HTR-8/SVneo (cell line): Measurements from ENCODE around the gene NBPF1.
"Not testable (repeated sequence)": the region's sequence is repeated elsewhere in the genome, so short reads cannot be mapped to it uniquely, and the experiment has no call there.

Source experiments
- DNase-seq: peaks from one replicate; pipeline ENCODE4 v3.0.0; 2011; ENCODE audit warnings: low spot score, mixed read lengths; ENCODE audit not compliant: insufficient read length
- FAIRE-seq: peaks from 2 replicates; lab custom pipeline; 2011; peaks lifted over from hg19 to GRCh38; lab: Jason Lieb, UNC

Gene NBPF1

DNA sequence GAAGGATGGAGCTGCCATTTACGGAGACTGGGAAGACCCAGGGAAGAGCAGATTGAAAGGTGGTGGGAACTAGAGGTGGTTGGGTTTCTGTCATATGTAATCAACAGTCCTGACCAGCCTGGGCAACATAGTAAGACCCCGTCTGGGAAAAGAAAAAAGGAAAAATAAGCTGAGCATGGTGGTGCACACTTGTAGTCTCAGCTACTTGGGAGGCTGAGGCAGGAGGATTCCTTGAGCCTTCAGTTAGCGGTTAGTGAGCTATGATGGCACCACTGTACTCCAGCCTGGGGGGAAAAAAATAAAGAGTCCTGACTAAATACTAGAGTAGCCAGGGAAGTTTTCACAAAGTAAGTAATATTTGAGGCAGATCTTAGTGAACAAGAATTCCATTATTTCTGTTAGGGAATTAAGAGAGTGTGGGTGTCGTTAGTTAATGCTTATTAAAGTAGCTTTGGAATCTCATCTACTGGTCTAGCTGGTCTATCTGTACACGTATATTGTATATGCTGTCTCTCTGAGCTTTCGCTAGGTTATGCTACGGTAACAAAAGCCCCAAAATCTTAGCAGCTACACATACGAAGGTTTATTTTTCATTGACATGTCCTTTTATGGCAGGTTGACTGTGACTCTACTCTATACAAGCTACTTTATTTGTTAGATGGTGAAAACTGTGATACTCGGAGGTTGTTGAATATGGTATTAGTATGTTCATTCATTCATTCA lies 4.4 kb downstream of the NBPF1 start:
- no peak for DNase-seq
- no peak for FAIRE-seq

DNA sequence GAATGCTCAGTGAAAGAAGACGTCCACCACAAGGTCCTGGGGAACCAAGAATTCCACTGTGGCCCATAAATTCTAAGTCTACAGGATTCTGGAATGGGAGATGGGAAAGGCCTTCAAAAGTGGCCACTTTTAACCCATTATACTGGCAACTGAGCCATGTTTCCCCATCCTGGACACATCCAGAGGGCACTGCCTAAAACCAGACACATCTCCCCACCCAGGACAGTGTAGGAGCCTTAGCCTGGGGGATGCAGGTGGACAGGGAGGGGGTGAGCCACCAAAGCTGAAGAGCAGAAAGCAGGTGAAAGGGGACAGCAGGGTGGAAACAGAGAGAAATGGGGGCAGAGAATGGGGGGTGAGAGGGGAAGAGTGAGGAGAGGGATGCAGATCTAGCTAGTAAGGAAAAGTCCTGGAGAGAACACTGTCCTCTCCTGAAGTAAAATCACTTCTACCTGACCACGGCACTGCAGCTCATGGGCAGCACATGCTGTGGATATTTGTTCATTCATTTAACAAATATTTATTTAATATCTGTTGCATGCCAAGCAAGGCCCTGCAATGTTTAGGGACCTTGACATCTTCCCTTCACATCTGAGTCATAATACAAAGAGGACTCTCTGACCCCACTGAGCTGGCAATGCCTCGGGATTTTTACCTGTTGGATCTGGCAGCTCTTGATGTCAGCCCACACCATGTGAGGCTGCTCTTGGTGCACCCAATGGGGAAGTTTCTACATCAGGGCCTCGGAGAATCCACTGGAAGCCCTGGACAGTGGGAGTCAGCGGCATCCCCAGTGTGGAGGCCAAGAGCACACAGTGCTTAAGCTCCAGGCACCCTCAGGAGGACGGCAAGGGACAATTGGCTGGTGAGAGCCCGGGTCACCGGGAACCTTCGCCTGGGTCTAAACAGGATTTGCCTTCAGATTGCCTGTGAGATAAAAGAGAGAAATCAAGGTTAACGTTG lies 5.2 kb downstream of the NBPF1 start:
- FAIRE-seq, DNase-seq: not testable (repeated sequence)

DNA sequence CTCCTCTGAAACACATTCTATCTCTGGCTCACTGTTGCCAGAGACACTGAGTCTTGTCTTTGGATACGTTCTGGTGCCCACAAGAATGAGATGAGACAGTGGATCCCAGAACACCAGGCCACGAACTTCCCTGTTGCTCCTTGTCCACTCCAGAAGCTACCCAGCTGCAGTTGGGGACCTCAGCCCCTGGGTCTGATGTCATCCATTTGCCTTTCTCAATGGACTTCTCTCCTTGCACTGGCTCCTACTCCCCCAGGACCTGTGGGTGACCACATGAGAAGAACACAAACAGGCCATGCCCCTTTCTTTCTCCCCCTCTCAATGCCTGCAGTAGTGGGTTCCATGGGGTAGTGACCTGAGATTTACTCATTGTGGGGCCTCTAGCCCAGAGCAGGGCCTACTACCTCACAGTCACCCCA lies 5.9 kb downstream of the NBPF1 start:
- no peak for FAIRE-seq
- DNase-seq: no peak

DNA sequence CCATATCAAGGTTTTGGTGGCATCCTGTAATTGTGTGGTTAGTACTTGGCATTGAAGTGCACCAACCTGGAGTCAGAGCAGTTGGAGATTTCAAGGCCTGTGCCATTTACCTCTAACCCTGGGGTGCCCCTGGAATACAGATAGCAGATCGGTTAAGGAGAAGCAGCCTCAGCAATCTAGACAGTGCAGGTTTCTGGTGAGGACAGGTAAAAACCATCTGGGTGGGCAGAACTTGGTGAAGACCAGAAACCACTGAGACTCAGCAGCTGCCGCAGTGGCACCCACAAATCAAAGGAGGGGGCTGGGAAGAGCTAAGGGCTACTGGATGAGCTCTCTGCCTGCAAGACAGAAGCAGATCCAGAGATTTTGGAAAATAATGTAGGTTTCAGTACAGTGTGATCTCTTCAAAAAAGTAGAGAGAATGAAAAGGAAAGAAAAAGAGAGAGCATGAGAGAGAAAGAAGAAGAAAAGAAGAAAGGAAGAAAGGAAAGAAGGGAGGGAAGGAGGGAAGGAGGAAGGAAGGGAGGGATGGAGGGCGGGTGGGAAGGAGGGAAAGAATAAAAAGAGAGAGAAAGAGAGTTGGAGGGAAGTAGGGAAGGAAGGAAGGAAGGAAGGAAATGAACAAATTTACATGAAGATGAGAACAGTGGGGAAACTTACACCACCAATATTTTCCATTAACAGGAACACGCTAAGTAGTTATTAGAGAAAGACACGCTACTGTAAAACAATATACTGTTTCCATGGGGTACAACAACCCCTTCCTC lies 6.5 kb downstream of the NBPF1 start:
- not testable (repeated sequence) for DNase-seq, FAIRE-seq

DNA sequence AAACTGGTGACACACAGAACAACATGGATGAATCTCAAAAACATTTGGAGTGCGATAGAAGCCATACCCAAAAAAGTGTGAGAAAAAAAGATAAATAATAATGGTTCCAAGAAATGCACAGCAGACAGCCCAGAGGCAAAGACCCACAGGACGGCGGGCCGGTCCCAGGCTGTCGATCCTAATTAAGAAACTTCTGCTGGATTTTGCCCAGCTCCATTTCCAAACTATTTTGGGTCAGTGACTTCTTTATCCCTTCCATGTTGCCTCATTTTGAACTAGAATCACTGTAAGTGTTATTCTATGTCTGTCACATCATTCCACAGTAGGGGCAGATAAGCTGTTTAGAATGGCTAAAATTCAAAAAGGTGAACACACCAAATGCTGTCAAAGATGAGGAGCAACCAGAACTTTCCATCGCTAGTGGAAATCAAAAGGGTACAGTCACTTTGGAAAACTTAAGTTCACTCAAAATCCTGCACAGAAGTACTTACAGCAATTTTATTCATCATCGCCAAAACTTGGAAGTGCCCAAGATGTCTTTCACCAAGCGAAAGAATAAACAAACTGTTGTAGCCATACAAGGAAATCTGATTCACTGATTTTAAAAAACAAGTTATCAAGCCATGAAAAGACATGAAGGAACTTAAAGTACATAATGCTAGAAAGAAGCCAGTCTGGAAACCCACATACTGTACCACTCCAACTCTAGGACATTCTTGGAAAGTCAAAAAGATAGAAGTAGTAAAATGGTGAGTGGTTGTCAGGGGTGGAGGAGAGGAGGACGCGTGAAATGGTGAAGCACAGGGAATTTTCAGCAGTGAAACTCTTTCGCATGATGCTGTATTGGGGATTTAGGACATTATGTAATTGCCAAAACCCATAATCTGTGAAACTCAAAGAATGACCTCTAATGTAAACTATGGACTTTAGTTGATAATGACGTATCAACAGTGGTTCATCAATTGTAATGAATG lies 7.5 kb downstream of the NBPF1 start:
- no peak for DNase-seq
- FAIRE-seq: no peak

DNA sequence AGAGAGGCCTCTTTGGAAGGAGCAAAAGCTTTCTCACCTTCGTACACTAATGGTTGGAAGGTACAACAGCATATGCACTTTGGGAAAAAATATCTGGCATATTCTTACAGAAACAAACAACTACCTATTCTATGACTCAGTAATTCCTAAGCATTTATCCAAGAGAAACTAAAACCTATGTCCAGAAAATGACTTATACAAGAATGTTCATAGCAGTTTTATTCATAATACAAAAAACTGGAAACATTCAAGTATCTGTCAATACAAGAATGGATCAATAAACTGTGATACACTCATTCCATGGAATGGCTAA lies 8.2 kb downstream of the NBPF1 start:
- FAIRE-seq (no peak), DNase-seq (no peak)

DNA sequence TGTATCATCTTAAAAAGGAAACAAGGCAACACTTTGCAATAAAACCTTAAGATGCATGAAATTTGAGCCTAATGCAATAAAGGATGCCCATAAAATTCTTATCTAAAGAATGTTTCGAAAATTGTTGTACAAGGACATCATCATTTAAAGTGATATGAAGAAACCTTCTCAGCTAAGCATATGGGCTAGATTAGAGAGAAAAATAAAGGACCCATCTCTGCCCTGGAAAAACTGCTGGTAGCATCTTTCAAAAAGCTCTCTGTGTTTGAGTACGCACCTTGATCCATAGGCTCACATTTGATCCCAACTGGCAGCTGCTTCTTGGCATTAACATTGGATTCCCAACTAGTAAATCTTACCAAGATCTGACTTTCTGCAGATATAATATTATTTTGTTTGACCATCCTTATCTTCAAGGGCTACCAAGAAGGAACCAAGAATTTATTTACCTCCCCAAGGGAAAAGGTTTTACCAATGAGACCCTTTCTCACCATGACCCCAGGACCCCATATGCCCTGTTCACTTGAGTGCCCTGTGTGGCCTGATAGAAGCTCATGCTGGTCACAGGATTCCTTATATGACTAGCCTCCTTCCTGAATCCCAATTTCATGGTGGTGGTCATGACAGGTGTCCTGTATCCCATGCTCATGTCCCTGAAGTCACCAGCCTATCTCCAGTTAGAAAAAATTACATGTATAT lies 8.7 kb downstream of the NBPF1 start:
- FAIRE-seq, DNase-seq: not testable (repeated sequence)

DNA sequence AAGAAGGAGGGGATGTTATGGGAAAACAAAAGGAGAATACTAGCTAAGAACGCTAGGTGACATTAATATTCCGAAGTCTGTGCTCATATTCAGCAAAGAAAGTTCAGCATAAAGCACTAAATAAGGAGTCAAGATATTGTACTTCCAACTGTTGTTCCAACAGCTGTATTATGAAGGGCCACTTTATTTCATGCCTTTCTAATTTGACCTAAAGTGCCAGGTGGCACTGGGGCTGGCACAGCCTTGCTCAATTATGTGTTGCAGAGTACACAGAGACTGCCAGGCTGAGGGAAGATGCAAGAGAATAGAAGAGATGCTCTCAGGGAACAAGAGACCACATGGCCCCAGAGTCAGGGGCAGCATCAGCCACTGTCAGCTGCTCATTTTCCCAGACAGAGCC lies 9.7 kb downstream of the NBPF1 start:
- not testable (repeated sequence) for DNase-seq, FAIRE-seq

DNA sequence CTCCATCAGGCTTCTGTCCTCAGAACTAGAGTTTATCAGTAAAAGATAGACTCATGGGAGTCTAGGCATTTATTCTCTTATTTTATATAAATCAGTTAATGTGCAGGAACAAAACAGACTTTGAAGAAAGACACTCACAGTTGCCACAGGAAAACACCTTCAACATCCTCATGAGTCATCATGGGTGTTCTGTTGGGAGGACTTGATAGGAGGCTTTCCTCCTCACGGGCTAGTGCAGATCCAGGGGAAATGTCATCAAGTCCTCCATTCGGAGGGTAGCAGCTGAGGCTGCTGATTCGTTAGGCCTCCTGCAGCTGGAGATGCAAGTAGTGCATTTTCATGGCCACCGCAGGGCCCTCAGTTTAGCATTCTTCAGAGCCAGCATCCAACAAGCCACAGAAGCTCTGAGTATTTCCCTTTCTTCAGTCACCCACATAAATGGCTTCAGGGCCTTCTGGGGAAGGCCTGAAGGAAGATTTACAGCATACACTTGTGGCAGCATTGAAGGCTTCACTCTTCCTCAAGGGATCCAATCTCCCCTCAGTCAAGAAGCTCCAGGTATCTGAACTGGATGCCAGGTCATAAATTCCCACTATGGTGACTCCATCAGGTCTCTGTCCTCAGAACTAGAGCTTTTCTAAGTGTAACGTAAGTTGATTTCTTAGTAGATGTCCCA lies 10.9 kb downstream of the NBPF1 start:
- not testable (repeated sequence) for FAIRE-seq, DNase-seq

DNA sequence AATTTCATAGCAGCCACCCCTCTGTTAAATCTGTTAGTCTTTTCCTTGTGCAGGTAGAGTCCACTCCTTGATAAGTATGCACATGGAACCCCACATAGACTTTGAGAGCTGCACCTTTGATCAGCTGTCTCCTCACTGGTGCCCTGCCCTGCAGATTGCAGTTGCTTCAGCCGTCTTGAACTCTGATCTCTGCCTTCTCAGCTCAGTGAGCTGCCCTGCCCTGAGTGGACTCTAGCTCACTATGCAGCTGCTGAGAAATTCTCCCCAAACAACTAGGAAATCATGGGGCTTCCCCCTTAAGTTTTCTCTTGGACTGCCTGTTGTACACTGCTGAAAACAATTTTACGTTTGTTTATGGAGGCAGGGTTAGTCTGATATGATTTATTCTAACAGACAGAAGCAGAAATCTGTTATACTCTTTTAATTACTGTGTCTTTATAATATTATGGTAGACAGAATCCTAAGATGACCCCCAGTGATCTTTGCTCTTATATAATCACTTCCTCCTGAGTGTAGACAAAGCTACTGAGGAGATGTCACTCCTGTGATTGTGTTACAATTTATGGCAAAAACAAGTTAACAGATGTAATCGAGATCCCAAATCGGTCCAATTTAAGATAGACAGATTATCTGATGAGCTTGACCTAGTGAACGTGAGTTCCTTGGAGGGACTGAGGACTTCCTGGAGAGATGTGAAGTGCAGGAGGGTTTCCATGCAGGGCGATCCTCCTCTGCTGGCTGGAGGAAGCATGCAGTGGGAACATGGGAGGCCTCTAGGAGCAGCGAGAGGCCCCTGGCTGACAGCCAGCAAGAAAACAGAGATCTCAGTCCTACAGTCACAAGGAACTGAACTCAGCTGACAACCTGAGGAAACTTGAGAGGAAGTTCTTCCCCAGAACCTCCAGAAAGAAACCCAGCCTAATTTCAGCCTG lies 12.2 kb downstream of the NBPF1 start:
- not testable (repeated sequence) for FAIRE-seq

DNA sequence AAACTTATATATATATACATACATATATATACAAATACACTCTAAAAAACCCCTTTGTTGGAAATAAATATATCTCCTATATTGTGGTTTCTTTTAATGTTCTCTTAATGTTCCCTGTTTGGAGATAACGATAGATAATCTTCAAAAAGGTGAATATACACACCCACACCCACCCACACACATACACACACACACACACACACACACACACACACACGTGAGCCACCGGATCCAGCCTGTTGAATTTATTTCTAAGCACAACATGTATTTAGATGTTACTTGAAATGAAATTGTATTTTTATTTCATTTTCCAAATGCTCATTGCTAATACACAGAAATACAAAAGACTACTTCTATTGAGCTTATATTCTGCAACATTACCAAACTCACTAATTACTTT lies 14.0 kb downstream of the NBPF1 start:
- not testable (repeated sequence) for DNase-seq, FAIRE-seq

More for the DNA sequence above, 12.2 kb downstream of the NBPF1 start:
- not testable (repeated sequence) for DNase-seq

DNA sequence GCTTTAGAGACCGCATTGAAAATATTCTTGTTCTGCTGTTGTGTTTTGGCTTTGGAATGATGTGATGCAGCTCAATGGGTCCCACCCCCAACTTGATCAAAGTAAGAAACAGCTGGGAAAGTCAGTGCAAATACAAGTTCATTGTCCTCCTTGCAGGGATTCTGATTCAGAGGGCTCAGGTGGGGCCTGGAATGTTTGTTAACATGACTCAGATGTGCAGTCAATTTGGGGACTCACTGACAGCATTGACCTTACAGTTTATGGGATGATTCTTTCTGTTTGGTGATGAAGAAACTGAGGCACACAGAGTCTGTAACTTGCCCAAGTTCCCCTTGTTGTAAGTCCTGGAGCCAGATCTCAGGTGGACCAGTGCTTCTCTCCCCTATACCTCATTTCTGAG lies 18.1 kb downstream of the NBPF1 start:
- DNase-seq, FAIRE-seq: not testable (repeated sequence)

DNA sequence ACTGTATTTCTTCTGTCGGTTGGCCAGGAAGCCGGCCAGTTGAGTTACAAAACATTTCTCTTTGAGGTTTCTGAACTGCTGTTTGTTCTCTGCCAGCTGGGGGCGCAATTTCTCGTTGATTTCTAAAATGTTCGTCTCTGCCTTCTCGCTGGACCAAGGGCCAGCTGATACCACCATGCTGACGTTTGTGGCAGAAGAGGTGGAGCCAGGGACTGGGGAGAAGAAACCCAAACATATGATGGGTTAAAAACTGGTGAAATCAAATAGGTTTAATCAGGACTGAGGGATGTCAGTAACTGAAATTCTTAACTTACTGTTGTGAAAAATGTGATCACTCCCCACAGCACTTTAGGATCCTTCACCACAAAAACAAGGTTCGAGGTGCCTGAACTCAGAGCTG lies 21.5 kb downstream of the NBPF1 start:
- FAIRE-seq, DNase-seq: not testable (repeated sequence)

DNA sequence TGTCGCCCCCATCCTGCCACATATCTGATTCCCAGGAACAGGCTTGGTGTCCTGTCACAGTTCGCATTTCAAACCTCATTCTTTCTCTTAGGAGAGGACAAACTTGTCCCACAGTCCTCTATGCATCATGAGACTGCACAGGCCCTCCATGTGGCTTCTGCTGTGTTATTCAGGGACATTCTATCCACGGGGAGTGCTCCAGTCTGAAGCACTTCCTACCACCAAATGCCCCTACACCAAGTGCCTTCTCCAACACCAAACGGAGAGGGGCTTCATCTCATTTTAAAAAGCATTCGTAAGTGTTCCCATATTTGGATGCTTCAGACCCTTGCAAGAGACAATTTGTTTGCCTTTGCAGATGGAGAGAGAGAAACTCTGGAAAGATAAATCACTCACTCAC lies 25.3 kb downstream of the NBPF1 start:
- not testable (repeated sequence) for FAIRE-seq, DNase-seq

DNA sequence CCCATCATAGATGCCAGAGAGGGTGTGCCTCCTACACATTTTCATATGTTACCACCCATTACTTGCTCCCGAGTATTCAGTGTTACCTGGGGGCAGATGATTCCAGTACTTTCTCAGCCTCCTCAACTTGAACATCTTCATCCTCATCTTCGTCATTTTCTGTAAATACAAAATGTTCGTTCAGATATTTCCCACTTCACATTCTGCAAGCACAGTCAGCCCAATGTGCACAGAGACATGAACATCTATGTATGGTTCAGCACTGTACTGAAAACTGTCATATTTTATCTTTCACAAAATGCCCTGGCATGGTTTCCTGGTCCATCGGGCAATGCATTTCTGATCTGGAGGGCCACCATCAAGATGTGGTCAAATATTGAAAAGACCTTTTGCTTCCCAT lies 25.7 kb downstream of the NBPF1 start:
- not testable (repeated sequence) for FAIRE-seq, DNase-seq

DNA sequence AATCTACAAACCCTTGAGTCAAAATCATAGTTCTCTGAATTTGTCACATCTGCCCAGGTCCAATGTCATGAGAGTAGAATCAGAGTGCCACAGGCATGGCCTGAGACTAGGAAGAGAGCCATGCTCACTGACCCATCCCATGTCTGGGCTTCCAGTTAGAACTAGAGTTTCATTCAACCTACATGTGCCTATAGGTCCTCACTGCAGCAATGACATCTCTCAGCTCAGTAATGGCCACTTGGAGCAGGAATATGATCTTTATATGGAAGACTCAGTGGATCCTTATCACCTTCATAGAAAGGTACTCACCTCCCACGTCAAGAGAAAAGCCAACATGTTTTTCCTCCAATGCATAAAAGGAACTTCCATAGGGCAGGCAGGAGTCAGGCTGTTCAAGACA lies 48.0 kb downstream of the NBPF1 start:
- DNase-seq, FAIRE-seq: not testable (repeated sequence)

DNA sequence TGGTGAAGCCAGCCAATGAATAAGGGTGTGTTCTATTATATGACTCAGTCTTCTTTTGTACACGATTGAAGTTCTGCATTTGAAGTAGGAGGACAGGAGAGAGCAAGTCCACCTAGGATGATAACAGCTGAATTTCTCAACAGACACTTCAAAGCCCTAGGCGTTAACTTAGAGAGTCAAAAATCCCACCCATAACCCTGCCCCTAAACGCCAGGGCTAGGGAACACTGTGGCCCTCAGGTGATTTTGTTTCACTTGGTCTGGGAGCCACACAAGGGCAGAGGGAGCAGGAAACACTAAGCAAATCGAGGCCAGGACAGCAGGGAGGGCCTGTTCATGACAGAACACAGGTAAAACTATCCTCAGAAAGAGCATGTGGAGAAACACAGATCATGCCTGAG lies 52.3 kb downstream of the NBPF1 start:
- not testable (repeated sequence) for FAIRE-seq, DNase-seq
